NCI-H146 (cell line): Measurements from ENCODE around the gene BTG1.

Source experiments
- DNase-seq: peaks from one replicate; lab custom pipeline; 2025; lab: John Stamatoyannopoulos, UW

BTG1 gene, protein sequence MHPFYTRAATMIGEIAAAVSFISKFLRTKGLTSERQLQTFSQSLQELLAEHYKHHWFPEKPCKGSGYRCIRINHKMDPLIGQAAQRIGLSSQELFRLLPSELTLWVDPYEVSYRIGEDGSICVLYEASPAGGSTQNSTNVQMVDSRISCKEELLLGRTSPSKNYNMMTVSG

DNA sequence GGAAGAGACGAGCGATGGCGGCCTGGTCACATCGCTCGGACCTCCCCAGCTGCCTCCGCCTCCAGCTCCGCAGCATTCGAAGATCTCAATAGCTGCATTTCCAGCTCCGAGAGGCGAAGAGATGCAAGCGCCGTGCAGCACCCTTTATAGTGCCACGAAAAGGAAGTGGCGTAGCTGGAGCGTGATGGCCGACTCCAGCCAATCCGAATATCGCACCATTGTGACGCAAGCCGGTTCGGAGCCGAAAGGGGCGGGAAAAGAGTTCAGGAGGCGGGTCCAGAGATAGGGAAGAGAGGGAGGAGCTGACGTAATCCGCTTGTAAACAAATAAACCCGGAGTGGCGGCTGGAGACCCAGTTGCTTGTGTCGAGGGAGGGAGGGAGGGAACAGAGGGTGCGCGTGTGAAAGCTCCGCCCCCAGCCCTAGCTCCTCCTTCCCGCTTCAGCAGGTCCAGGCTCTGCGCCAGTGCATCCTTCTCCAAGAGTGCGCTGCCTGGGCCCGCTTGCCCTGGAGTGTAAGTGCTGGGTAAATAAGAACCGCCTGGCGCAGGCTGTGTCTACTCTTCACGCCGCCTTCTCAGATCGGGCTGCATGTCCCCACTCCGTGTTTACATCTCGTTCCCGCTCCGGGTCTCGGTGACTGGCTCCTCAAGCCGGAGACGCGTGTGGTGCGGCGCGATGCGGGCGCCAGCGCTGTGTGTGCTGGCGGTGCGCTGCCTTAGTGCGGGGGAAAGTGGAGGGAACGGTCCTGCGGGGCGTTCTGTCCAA, at the start of gene BTG1:
Gene BTG1, minus strand, starts transcription at position 116 of the 766 bp plus-strand sequence. CDS start 311 bp downstream, outside the sequence.
- peak; percentile 100 for DNase-seq

DNA sequence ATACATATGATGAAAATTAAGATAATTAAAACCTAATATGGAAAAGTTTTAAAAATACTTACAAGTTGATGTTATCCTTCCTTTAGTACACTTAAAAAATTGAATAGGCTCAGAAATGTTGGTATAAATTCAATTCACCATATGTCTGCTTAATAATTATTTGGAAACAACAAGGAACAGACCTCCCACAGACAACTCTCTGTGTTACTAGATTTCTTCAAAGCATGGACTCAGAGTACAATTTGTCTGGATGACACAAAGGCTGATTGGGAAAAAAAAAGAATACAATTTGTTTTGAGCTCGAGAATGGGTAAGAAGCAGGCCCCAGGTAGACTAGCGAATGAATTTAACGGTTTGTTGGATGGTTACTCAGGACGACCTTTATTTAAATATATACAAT, 48.9 kb upstream of the BTG1 start:
- DNase-seq, result no peak

DNA sequence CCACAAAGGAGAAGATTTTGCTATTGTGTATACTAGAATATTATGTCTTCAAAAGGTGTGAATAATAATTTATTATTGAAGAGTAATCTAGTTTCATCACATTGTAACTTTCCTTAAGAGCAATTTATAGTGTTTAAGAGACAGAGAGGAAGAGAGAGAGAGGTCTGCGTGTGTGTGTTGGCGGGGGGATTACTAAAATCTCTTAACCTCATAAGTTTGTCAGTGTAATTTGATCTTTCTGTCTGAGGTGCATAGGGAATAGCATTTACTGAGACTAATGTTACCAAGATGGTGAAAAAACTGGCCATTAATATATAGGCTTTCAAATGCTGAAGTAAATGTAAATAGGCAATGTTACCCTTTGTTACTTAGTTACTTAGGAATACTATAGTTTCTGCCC, 48.2 kb upstream of the BTG1 start:
- DNase-seq, result no peak

DNA sequence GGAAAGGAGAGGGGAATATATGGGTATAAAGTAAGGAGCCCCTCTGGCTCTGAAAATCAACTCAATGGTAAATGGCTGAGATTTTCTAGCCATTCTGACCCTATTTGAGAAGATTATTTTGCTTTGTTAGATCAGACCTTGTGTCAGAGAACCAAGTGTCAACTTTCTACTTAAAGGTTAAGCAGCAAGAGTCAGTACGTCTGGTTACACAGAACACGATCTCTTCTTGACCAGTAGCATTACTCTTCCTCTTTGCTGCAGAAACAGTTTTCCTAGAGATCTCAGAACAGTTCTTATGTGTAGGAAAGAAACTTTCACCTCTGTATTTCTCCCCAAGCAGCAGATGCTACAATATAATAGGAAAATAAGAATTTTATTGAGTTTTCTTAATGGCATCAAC, 47.4 kb upstream of the BTG1 start:
- DNase-seq, result no peak

DNA sequence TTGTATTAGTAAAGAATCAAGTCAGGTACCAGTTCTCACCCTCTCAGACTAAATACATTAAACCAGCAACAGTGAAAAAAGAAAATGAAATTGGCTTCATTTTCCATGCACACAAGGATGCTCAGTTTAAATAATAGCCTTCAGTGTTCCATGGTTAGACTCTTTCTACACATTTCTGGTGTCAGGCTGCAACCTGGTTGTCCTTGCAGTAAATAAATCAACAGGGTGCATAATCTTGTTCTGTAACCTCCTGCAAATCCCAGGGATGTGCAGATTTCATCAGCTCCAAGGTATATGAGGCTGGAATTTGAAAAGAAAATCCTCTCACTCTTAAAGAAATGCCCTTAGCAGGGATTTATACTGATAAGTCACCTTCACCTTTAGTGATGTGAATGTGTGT, 46.7 kb upstream of the BTG1 start:
- DNase-seq, result no peak

DNA sequence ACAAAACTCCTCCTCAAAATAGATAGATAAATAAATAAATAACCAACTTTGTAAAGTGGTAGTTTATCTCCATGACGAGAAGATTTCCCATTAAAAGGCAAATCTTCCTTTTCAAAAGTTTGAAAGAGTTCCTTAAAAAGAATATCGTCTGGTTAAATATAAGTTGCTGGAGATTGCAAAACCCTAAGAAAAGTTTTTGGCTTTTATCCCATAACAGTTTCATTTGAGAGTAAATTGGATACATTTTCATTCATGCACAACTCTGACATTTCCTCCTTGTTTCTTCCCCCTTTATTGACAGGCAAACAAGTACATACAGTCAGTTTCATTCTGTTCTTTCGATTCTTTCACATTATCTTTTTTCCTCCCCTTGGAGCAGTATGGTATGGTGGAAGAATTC, 45.4 kb upstream of the BTG1 start:
- DNase-seq, result no peak

DNA sequence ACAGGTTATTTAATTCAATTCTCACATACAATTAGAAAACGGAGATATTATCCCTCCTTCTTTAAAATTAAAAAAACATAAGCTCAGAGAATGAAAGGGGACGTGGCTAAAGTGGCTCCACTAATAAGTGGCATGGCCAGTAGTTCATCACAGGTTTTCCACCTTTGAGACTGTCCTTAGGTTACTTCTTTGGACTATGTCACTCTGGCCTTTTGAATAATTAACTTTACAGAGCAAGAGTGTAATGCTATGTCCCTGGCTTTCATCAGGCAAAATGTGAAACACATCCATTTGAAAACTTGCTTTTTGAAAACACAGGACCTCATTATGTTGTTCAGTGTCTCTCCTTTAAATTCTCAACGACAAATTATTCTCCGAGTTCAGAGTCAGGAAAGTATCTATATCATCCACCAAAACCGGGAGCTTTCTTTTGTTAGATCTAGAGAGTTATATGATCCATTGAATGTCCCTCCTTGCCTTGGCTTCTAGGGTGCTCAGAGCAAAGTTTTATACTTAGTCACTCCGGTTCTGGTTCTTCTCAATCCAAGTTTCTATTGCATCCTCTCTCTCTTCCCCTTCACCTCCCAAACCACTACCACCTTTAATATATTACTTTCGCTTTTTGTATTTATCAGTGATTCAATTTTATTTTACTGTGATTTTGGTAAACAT, 43.0 kb upstream of the BTG1 start:
- no peak for DNase-seq

DNA sequence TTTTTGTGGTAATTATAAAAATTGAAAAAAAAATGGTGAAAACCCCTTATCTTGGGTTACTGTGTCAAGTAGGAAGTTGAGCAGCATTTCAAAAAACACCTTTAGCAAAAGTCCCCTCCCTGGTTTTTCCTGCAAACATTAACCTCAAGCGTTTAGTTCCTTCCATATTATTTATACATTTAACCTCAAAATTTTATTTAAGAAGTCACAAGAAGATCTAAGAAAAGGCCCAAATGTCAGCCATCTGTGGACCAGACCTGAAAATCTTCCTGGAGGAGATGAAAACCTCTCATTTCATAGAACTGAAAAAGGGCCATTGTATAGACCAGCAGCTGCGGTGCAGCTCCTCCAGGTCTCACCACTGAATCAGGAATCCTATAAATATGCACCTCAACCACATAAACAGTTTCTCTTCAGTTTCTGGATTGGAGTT, 40.4 kb upstream of the BTG1 start:
- no peak for DNase-seq

DNA sequence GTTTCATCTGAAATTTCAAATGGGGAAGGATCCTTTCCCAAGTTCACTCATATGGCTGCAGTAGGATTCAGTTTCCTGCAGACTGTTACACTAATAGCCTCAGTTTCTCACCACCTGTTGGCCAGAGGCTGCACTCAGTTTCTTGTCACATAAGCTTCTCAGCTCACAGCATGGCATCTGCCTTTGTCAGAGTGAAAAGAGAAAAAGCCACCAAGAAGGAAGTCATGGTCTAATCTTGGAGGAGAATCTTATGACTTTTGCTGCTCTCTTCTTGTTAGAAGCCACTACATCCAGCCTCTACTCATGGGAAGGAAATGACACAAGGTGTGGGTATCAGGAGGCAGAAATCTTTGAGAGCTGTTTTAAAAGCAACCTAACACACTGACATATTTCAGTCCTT, 39.4 kb upstream of the BTG1 start:
- DNase-seq, result no peak

DNA sequence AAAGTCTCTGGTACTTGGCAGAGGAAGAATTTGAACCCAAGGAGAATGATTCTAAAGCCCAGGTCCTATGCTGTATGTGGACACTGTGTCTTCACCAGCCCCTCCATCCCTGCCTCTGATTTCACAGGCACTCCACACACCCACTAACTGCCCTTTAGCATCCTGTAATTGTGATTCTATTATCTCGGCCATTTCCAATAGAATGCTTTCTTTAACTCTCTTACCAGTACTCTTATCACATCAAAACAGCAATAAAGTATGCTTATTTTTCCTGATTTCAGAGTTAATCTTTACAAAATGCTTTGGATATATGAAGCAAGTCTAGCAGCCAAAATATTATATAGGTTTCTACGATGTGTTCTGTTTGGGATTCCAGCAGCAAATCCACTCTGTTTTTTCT, 37.9 kb upstream of the BTG1 start:
- DNase-seq, result no peak

DNA sequence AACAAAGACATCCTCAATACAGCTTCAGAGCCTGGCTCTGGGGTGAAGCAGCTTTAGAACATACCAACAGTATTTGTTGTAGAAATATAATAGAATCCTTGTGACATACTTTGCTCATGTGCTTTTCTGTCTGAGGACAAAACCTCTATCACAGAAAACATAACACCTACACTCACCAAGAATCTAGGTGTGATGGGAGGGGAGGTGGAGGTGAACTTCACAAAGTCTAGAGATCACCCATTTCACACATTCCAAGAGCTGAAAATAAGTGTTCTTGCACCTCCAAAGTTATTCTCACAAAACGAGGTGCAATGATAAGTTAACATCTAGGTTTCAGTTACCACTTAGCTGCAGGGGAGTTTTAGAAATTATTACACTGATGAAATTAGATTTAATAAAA, 32.7 kb upstream of the BTG1 start:
- DNase-seq, result no peak

DNA sequence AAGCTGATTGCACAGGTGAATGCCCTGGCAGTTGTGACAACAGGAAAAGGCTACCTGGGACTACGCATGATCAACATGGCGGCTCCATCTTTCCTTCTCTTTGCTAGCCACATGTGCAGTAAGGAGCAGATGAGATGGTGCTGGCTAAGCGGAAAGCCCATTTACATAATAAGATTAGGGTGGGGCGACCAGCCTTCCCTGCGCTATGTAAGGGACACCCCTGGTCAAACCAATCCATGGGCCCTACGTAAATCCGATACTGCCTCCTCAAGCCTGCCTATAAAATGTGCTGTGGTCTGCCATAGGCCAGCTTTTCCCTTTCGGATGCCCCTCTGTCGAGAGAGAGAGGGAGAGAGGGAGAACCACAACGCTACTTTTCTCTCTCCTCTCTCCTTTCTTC, 31.0 kb upstream of the BTG1 start:
- DNase-seq, result no peak

DNA sequence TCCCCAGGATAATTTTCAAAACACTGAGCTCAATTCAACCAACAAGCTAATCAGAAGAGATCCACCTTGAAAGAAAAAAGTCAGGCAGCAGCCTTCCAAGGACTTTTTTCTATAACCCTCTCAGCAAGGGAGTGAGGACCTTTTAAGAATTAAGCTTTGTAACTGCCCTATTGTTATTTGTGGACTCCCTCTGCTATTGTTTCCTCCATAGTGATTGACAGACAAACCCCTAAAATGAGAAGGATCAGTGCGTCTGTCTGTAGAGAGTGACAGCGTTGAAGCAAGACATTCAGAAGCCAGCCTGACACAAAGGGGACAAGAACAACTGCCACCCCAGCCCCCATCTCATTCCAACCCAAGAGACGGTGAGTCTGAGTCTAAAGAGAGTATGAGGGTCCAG, 30.3 kb upstream of the BTG1 start:
- DNase-seq, result no peak

DNA sequence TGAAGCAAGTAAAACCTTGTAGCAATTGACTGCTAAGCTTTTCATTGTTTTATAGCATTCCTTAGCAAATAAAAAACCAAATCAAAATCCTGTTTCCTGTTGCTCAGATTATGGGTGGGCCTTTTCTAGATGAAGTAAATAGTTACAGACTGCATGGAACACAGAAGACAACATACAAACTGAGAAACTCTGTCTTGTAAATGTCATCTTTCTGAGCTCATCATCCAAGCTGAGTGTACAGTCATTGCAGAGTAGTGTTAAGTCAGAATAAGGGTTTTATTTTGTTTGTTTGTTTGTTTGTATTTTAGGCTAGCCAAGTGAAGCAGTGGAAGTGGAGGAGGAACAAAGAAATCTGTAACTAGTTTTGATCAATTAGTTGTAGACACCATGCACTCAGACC, 24.4 kb upstream of the BTG1 start:
- no peak for DNase-seq

DNA sequence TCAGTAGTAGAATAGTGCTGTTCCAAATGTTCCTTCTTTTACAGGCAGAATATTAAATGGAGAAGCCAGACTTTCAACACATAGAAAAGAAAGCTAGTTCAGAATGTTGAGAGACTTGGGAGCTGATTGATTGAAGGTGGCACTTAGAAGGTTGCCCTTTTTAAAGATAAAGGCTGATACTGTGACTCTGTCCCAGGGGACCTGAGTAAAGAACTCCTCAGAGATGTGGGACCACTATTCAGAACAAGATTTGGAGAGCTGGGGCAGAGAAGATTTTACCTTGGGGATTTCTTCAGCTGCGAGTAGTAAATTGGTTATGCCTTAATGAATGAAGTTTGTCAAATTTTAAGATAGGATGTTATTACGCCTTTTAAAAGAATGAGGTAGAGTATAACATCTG, 21.4 kb upstream of the BTG1 start:
- no peak for DNase-seq

DNA sequence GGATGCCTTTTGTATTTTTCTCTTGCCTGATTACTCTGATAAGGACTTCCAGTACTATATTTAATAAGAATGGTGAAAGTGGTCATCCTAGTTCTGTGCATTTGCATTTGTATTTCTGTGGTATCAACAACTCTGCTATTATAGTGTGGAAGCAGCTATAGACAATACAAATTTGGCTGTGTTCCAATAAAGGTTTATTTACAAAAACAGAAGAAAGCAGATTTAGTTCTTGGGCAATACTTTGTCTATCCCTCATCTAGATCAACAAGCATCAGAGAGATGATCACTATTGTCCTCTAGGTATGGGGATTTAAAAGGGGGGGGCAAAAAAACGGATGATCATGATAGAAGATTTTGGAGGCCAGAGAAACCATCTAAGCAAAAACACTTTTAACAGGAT, 19.1 kb upstream of the BTG1 start:
- DNase-seq, result no peak

DNA sequence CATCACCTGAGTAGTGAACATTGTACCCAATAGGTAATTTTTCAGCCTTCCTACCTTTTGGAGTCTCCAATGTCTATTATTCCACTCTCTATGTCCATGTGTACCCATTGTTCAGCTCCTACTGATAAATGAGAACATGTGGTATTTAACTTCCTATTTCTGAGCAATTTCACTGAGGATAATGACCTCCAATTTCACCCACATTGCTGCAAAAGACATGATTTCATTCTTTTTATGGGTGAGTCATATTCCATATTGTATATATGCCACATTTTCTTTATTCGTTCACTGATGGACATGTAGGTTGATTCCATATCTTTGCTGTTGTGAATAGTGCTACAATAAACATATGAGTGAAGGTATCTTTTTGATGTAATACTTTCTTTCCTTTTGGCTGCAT, 16.4 kb upstream of the BTG1 start:
- DNase-seq, result no peak

DNA sequence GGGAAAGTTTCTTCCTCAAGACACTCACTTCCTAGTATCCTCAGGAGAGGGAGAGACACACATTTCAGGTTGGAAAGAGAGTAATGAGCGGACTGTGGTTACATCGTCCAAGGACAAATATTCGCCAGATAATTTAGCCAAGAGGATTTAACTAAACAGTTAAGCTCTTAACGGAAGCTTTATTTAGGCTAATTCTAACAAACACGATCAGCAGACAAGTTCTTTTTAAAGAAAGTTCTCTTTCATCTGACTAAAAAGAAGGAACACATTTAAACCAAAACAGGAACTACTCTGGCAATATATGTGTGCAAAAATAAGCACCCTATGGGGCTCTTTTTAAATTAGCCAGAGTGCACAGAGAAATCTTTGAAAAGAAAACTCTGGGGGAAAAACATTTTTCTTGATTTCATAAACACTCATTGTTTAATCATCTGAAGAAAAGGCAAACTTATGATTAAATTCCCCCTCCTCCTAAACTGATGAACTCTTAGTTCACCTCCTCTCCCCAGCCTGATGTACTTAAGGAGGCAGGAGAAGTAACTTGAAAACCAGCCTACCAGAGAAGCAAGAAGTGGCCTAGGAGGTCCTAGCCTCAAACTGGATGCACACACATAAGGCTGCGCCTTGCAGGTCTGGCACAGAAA, 13.3 kb upstream of the BTG1 start:
- DNase-seq, result no peak

DNA sequence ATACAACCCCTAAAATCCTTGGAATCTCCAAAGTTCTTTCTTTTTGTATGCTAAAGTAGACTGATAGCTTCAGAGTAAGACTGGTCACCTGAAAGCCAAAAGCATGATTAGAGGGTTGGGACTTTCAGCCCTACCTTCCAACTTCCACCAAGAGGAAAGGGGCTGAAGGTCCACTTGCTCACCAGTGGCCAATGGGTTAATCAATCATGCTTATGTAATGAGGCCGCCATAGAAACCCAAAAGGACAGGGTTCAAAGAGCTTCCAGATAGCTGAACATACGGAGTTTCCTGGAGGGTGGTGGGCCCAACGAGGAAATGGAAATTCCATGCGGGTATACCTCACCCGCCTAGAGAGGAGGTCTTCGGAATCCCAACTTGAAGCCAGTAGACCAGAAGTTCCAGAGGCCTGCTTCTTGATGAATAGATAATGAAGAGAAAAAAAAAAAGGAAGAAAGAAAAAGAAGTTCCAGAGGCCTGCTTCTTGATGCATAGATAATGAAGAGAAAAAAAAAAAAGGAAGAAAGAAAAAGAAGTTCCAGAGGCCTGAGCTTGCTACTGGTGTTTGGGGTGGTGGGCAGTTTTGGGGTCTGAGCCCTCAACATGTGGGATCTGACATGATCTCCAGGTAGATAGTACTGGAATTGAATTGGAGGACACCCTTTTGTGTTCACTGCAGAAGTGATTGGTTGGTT, 11.2 kb upstream of the BTG1 start:
- DNase-seq, result no peak

DNA sequence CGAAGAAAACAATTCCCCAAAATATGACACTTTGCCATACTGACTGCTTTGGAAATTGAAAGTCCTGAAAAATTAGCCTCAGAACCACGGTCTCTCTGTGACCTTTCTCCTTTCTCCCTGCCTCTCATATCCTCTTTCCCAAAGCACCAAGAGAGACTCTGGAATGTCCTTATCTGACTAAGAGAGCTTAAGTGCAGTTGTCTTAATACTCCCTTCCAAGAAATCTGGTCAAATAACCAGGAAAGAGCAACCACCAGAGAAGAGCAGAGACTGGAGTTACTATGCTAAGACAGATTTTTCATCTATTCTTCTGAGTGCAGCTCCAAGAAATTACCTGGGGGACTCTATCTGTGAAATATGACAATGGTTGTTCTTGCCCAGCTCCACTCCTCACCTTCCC, 10.5 kb upstream of the BTG1 start:
- no peak for DNase-seq

DNA sequence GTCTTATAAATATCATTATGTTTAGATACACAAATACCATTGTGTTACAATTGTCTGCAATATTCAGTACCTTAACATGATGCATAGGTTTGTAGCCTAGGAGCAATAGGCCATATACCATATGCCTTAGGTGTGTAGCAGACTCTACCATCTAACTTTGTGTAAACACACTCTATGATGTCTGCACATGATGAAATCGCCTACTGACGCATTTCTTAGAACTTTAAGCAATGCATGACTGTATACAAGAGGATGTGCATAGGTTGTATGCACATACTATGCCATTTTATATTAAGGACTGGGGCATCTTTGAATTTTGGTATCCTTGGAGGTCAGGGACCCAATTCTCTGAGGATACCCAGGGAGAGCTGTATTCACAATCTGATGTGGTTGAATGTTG, 10.1 kb upstream of the BTG1 start:
- no peak for DNase-seq

DNA sequence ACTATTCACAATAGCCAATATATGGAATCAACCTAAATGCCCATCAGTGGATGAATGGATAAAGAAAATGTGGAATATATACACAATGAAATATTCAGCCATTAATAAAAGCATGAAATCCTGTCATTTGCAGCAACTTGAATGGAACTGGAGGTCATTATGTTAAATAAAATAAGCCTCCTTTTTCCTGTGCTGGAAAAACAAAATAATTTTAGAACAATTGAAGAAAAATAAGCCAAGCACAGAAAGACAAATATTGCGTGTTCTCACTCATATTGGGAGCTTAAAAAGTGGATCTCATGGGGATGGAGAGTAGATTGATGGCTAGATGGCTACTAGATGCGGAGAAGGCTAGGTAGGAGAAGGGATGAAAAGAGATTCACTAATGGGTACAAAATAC, 6.3 kb upstream of the BTG1 start:
- DNase-seq, result no peak
